Panc1 (cell line): Measurements from ENCODE around the gene AHRR. TPM values are rescaled to one million over a fixed set of nuclear protein-coding genes. Genes with fewer than 3 reads are reported as not detected.

Source experiments
- ATAC-seq: fragments of 200-7000 bp; cut with Tn5 transposase; 2 replicates; pipeline ENCODE4 v1.9.1; 2020; ENCODE audit warnings: mild to moderate bottlenecking, moderate library complexity
- BruUV-seq: library from RNA; stranded (reverse); fragments of 400-500 nt; replicated peaks from 2 replicates; lab custom pipeline; 2021; lab: Mats Ljungman, UMichigan
- CTCF ChIA-PET: fragments of 300-600 bp; sonication (Branson Sonifier 250); formaldehyde crosslinking; loops from one replicate; lab custom pipeline; 2022; ENCODE audit warnings: antibody characterized with exemption; lab: Charles Lee
- POLR2A ChIA-PET: fragments of 300-600 bp; sonication (Branson Sonifier 250); formaldehyde crosslinking; loops from one replicate; lab custom pipeline; 2022; ENCODE audit warnings: antibody characterized with exemption; lab: Charles Lee
- DNase-seq: peaks from one replicate; pipeline ENCODE4 v3.0.0-alpha.2; 2010; ENCODE audit warnings: low read depth, low spot score
- H3K27ac ChIP-seq: 2 replicates; pipeline ENCODE4 v1.5.1; 2011; ENCODE audit warnings: mild to moderate bottlenecking, low read length, inconsistent platforms
- H3K27me3 ChIP-seq: fragments of 200-500 bp; sonication (Bioruptor generic); 2 replicates; pipeline ENCODE4 v1.6.0; 2014; ENCODE audit warnings: low read length, inconsistent platforms; ENCODE audit not compliant: control insufficient read depth, insufficient read depth
- H3K36me3 ChIP-seq: fragments of 200-500 bp; sonication (Bioruptor generic); 2 replicates; pipeline ENCODE4 v1.5.1; 2014; ENCODE audit warnings: inconsistent platforms, mild to moderate bottlenecking, low read length, moderate library complexity; ENCODE audit not compliant: control insufficient read depth, insufficient read depth
- H3K4me1 ChIP-seq: 2 replicates; pipeline ENCODE4 v1.5.1; 2011; ENCODE audit warnings: inconsistent platforms, mild to moderate bottlenecking, low read length, moderate library complexity; ENCODE audit not compliant: control insufficient read depth, insufficient read depth
- H3K4me3 ChIP-seq, 2 experiments: 2 replicates each; pipeline ENCODE4 v1.5.1; 2011 to 2012; ENCODE audit warnings: low read depth in 2 of 2, low read length in 2 of 2, mild to moderate bottlenecking in 2 of 2, inconsistent platforms in 1 of 2, moderate library complexity in 1 of 2
- H3K9me3 ChIP-seq: fragments of 200-500 bp; sonication (Bioruptor generic); 2 replicates; pipeline ENCODE4 v1.5.1; 2014; ENCODE audit warnings: low read depth, mild to moderate bottlenecking, inconsistent platforms, low read length, moderate library complexity; ENCODE audit not compliant: control insufficient read depth, insufficient read depth
- CTCF ChIP-seq: fragments of 450-650 bp; IDR thresholded peaks from 2 replicates; pipeline ENCODE4 v1.5.1; 2017; ENCODE audit warnings: mild to moderate bottlenecking
- POLR2AphosphoS5 ChIP-seq: IDR thresholded peaks from 2 replicates; pipeline ENCODE4 v1.6.1; 2012; ENCODE audit warnings: mild to moderate bottlenecking, low read depth, low read length, moderate library complexity
- REST ChIP-seq, 2 experiments: IDR thresholded peaks; 2 replicates each; pipeline ENCODE4 v1.6.1; 2011 to 2012; ENCODE audit warnings: low read depth in 2 of 2, control low read depth in 1 of 2, low read length in 1 of 2, mild to moderate bottlenecking in 1 of 2, moderate library complexity in 1 of 2; ENCODE audit not compliant: insufficient read depth in 1 of 2
- SIN3A ChIP-seq: IDR thresholded peaks from 2 replicates; pipeline ENCODE4 v1.6.1; 2012; ENCODE audit warnings: low read depth, mild to moderate bottlenecking, low read length, moderate library complexity, borderline replicate concordance; ENCODE audit not compliant: insufficient read depth
- TCF7L2 ChIP-seq: IDR thresholded peaks from 2 replicates; pipeline ENCODE4 v1.6.1; 2011; ENCODE audit warnings: mild to moderate bottlenecking, low read depth, low read length, inconsistent platforms
- in situ Hi-C: cut with HindIII; loops from 2 replicates; pipeline ENCODE4 v1.10.0; 2016; ENCODE audit warnings: low sequenced_read_pairs, low pct_unique_long_range_greater_than_20kb
- intact Hi-C: fragments of 100-400 bp; cut with micrococcal nuclease; formaldehyde crosslinking; loops from one replicate; pipeline ENCODE4 v1.10.0; 2022; ENCODE audit not compliant: unreplicated experiment
- total RNA-seq: library from RNA; stranded (reverse); gene quantifications from one replicate; pipeline ENCODE4 v1.2.1, GENCODE V29; 2021; ENCODE audit not compliant: unreplicated experiment

AHRR gene
- total RNA-seq, 1 experiment from 2014 or later: 23.6 TPM

DNA sequence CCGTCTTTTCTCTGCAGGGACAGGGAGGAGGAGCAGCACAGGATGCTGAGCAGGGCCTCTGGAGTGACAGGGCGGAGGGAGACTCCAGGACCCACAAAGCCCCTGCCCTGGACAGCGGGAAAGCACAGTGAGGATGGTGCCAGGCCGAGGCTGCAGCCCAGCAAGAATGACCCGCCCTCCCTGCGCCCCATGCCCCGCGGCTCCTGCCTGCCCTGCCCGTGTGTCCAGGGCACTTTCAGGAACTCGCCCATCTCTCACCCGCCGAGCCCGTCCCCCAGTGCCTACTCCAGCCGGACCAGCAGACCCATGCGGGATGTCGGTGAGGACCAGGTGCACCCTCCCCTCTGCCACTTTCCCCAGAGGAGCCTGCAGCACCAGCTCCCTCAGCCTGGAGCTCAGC is 112.3 kb downstream of the AHRR start:
- ATAC-seq (no peak), DNase-seq (no peak)
- H3K36me3 ChIP-seq: no peaks in the 10 kb centered on the region
- no peak overlapping the region for H3K4me3 ChIP-seq
- intact Hi-C loops (loop anchor here (5.0 kb wide), 1 partner anchor 117 kb away; no protein-coding TSS in a partner anchor), in situ Hi-C loops (no loop called here)
- no peaks in the 10 kb centered on the region for H3K4me1 ChIP-seq
- H3K27ac ChIP-seq: no peak overlapping the region
- no peaks in the 10 kb centered on the region for H3K27me3 ChIP-seq
- TF ChIP-seq CTCF (no peak), REST (IDR thresholded peaks at IDR 0.05; ENCODE audit: insufficient read depth in 1 of 2, low read depth in 2 of 2, low read length in 1 of 2) (no peak), SIN3A (no peak), POLR2AphosphoS5 (no peak), TCF7L2 (no peak)
- ChIA-PET CTCF (no interaction called here), POLR2A (no interaction called here)
- BruUV-seq: no TSS peak
- no peaks in the 10 kb centered on the region for H3K9me3 ChIP-seq

DNA sequence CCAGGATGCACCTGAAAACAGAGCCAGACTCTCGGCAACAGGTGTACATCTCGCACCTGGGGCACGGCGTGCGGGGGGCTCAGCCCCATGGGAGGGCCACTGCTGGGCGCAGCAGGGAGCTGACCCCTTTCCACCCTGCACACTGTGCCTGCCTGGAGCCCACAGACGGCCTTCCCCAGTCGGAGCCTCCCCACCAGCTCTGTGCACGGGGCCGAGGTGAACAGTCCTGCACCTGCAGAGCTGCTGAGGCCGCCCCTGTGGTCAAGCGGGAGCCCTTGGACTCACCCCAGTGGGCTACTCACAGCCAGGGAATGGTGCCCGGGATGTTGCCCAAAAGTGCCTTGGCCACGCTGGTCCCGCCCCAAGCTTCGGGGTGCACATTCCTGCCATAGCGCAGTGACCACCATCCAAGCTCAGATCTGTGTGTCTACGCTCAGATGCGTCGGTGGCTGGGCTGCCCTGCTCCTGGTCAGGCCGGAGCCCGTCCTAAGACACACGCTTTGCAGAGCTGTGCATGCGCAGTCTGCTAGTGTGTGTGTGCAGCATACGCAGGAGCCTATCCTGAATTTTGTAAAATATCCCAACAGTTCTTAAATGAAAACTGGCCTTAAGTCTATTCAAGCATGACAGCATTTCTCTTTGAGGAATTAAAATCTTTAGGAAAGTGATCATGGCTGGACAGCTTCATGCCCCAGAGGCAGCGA is 113.1 kb downstream of the AHRR start:
- CTCF ChIA-PET: no interaction called here
- no TSS peak for BruUV-seq
- Histone ChIP-seq H3K9me3 (no peaks in the 10 kb centered on the region), H3K36me3 (no peaks in the 10 kb centered on the region), H3K4me1 (no peaks in the 10 kb centered on the region), H3K27me3 (no peaks in the 10 kb centered on the region), H3K27ac (no peak overlapping the region), H3K4me3 (no peak overlapping the region)
- DNase-seq: no peak
- intact Hi-C loops: loop anchor here (5.0 kb wide), 1 partner anchor 117 kb away; no protein-coding TSS in a partner anchor
- POLR2A ChIA-PET: no interaction called here
- no peak for TF ChIP-seq REST (IDR thresholded peaks at IDR 0.05; ENCODE audit: insufficient read depth in 1 of 2, low read depth in 2 of 2, low read length in 1 of 2)
- no peak for TF ChIP-seq POLR2AphosphoS5
- TF ChIP-seq TCF7L2: no peak
- TF ChIP-seq SIN3A: no peak
- TF ChIP-seq CTCF: no peak
- in situ Hi-C loops: no loop called here
- no peak for ATAC-seq
